DMS114 treated with DMSO at 0.1 percent for 48 hours (cell line): ENCODE measurements around the gene ZNF516.
"Not testable (repeated sequence)": the region's sequence is repeated elsewhere in the genome, so short reads cannot be mapped to it uniquely, and the experiment has no call there.

Experiments
- DNase-seq: peaks from one replicate; lab custom pipeline; 2025; ENCODE audit not compliant: unreplicated experiment; lab: John Stamatoyannopoulos, UW

ZNF516 gene, protein sequence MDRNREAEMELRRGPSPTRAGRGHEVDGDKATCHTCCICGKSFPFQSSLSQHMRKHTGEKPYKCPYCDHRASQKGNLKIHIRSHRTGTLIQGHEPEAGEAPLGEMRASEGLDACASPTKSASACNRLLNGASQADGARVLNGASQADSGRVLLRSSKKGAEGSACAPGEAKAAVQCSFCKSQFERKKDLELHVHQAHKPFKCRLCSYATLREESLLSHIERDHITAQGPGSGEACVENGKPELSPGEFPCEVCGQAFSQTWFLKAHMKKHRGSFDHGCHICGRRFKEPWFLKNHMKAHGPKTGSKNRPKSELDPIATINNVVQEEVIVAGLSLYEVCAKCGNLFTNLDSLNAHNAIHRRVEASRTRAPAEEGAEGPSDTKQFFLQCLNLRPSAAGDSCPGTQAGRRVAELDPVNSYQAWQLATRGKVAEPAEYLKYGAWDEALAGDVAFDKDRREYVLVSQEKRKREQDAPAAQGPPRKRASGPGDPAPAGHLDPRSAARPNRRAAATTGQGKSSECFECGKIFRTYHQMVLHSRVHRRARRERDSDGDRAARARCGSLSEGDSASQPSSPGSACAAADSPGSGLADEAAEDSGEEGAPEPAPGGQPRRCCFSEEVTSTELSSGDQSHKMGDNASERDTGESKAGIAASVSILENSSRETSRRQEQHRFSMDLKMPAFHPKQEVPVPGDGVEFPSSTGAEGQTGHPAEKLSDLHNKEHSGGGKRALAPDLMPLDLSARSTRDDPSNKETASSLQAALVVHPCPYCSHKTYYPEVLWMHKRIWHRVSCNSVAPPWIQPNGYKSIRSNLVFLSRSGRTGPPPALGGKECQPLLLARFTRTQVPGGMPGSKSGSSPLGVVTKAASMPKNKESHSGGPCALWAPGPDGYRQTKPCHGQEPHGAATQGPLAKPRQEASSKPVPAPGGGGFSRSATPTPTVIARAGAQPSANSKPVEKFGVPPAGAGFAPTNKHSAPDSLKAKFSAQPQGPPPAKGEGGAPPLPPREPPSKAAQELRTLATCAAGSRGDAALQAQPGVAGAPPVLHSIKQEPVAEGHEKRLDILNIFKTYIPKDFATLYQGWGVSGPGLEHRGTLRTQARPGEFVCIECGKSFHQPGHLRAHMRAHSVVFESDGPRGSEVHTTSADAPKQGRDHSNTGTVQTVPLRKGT

GRCh38 chr18:76495006-76495370 lies at the start of gene ZNF516:
TSS of gene ZNF516 (minus strand) at chr18:76495242. CDS start at chr18:76443054, 52,188 bp downstream.
- no peak for DNase-seq

GRCh38 chr18:76538846-76539245 lies 43.8 kb upstream of the ZNF516 start:
- no peak for DNase-seq

- no peak for DNase-seq
Observed at GRCh38 chr18:76537621-76538020, 42.6 kb upstream of the ZNF516 start.

GRCh38 chr18:76536593-76536992 lies 41.6 kb upstream of the ZNF516 start:
- DNase-seq, result not testable (repeated sequence)

DNA sequence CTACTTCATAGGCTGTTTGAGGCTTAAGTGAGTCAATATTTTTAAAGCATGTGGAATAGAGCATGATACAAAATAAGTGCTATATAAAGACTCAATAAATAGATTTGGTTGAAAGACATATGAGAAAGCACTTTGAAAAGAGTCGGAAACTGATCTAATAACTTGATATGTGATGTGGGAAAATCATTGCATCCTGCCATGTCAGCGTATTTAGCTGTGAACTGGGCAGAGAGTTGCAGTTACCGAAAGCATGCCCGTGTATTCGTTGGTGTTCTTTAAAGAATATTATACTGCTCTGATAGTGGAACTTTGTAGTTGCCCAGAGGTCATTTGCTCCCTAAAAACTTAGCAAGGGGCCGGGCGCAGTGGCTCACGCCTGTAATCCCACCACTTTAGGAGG lies 37.8 kb upstream of the ZNF516 start:
- no peak for DNase-seq

- DNase-seq, result no peak
Observed at GRCh38 chr18:76530846-76531245, 35.8 kb upstream of the ZNF516 start.

DNA sequence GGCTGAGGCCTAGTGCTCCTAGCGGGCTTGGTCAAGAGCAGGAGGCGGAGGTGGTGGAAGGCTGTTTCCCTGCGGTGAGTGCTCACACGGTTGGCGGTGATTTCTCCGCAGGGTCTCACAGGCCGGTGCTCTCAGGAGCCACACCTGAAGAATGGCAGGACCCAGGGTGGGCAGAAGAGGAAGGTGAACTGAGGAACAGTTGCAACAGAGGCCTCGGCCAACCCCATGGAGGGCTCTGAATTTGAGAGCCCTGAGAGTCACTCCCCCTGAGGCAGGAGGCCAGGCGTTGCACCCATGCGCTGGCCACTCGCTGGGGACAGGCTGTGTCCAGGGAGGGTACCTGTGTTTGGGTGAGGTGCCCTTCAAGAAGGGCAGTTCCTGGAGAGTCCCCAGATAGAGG lies 35.3 kb upstream of the ZNF516 start:
- no peak for DNase-seq

DNA sequence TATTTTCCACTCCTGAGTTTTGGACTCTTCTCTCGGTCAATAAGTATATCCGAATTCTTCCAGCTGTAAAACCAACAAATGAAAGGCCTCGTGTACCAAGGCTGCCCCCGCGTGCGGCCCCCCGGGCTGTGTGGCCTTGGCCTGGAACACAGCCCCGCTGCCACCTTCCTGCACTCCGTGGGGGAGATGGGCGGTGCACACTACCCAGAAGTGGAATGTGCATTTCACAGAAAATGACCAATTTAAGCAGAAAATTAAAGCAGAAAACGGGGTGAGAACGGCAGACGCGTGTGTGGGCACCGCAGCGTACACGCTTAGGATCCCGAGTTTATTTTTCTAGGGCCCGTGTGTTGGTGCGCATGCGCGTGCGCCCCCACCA lies 34.4 kb upstream of the ZNF516 start:
- no peak for DNase-seq

GRCh38 chr18:76528477-76529432 lies 33.7 kb upstream of the ZNF516 start:
- no peak for DNase-seq

GRCh38 chr18:76525911-76526310 lies 30.9 kb upstream of the ZNF516 start:
- DNase-seq, result no peak

- no peak for DNase-seq
Observed at GRCh38 chr18:76524900-76525698, 30.1 kb upstream of the ZNF516 start.

DNA sequence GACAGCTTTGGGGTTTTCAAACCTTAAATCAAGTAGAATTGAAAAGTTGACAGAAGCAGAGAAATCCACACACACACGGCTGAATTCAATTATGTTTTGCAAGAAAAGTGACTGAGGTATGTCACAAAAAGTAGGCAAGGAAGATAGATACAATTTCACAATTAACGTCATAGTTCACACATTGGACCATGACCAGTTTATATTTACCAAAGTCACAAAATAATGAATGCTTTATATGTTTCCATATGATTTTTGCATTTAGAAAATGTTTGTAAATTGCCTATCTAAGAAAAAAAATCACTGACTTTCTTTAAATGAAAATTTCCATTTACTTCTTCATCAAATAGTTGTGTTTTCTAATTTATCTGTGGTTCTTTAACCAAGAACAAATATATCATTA lies 29.4 kb upstream of the ZNF516 start:
- no peak for DNase-seq

- no peak for DNase-seq
Observed at GRCh38 chr18:76522551-76522950, 27.5 kb upstream of the ZNF516 start.

GRCh38 chr18:76522122-76522503 lies 27.1 kb upstream of the ZNF516 start:
- DNase-seq, result no peak

- no peak for DNase-seq
Observed at GRCh38 chr18:76521417-76522121, 26.5 kb upstream of the ZNF516 start.

- no peak for DNase-seq
Observed at GRCh38 chr18:76518860-76519538, 24.0 kb upstream of the ZNF516 start.

GRCh38 chr18:76518123-76518859 lies 23.2 kb upstream of the ZNF516 start:
- DNase-seq, result no peak

- no peak for DNase-seq
Observed at GRCh38 chr18:76515576-76515975, 20.5 kb upstream of the ZNF516 start.
